Subcutaneous adipose tissue (tissue), 4 donors: ENCODE data around the gene DUT. TPM values are rescaled to one million over a fixed set of nuclear protein-coding genes. Genes with fewer than 3 reads are reported as not detected.

Source experiments
- CTCF ChIP-seq: fragments of 450-650 bp; IDR thresholded peaks from one replicate; pipeline ENCODE4 v1.5.1; 2016; ENCODE audit warnings: low read depth, mild to moderate bottlenecking, control low read depth, antibody characterized with exemption, moderate library complexity
- total RNA-seq, 4 donors: library from RNA; depleted of rRNA; stranded (reverse); fragments of >200 nt; gene quantifications; one replicate each; pipeline ENCODE4 v1.1.0, GENCODE V29; 2016

Gene DUT
- total RNA-seq, 4 donors from 2014 or later: 87.6 to 144 (median 93.1) TPM

GRCh38 chr15:48325400-48325799, 5.8 kb upstream of the DUT start:
- no peak for TF ChIP-seq CTCF

- no peak for TF ChIP-seq CTCF
These were observed 984 bp upstream of the DUT start for GRCh38 chr15:48330105-48330785.

GRCh38 chr15:48331796-48332641, 790 bp downstream of the DUT start:
- no peak for TF ChIP-seq CTCF

GRCh38 chr15:48332642-48333034, 1.4 kb downstream of the DUT start:
- TF ChIP-seq CTCF: no peak

- TF ChIP-seq CTCF: no peak
These were observed 2.3 kb downstream of the DUT start for GRCh38 chr15:48333540-48333939.

GRCh38 chr15:48334260-48334659, 3.0 kb downstream of the DUT start:
- no peak for TF ChIP-seq CTCF

- no peak for TF ChIP-seq CTCF
These were observed 5.7 kb downstream of the DUT start for GRCh38 chr15:48336940-48337339.
